ENCODE measurements around the gene SNU13.
"Not testable (repeated sequence)": the region's sequence is repeated elsewhere in the genome, so short reads cannot be mapped to it uniquely, and the experiment has no call there.

DNA sequence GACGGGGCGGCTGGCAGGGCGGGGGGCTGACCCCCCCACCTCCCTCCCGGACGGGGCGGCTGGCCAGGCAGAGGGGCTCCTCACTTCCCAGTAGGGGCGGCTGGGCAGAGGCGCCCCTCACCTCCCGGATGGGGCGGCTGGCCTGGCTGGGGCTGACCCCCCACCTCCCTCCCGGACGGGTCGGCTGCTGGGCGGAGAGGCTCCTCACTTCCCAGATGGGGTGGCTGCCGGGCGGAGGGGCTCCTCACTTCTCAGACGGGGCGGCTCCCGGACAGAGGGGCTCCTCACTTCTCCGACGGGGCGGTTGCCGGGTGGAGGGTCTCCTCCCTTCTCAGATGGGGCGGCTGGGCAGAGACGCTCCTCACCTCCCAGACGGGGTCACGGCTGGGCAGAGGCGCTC, 57.6 kb downstream of the SNU13 start:
- TF ChIP-seq, protein P1, sequence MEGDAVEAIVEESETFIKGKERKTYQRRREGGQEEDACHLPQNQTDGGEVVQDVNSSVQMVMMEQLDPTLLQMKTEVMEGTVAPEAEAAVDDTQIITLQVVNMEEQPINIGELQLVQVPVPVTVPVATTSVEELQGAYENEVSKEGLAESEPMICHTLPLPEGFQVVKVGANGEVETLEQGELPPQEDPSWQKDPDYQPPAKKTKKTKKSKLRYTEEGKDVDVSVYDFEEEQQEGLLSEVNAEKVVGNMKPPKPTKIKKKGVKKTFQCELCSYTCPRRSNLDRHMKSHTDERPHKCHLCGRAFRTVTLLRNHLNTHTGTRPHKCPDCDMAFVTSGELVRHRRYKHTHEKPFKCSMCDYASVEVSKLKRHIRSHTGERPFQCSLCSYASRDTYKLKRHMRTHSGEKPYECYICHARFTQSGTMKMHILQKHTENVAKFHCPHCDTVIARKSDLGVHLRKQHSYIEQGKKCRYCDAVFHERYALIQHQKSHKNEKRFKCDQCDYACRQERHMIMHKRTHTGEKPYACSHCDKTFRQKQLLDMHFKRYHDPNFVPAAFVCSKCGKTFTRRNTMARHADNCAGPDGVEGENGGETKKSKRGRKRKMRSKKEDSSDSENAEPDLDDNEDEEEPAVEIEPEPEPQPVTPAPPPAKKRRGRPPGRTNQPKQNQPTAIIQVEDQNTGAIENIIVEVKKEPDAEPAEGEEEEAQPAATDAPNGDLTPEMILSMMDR (IDR thresholded peaks at IDR 0.05): not testable (repeated sequence)
- not testable (repeated sequence) for TF ChIP-seq POLR2A (IDR thresholded peaks at IDR 0.05)
